ENCODE measurements around the gene GRID2. TPM values are rescaled to one million over a fixed set of nuclear protein-coding genes. Genes with fewer than 3 reads are reported as not detected.

GRID2 gene
- total RNA-seq, 4 donors from 2014 or later, result not detected

- TF ChIP-seq, protein P1, sequence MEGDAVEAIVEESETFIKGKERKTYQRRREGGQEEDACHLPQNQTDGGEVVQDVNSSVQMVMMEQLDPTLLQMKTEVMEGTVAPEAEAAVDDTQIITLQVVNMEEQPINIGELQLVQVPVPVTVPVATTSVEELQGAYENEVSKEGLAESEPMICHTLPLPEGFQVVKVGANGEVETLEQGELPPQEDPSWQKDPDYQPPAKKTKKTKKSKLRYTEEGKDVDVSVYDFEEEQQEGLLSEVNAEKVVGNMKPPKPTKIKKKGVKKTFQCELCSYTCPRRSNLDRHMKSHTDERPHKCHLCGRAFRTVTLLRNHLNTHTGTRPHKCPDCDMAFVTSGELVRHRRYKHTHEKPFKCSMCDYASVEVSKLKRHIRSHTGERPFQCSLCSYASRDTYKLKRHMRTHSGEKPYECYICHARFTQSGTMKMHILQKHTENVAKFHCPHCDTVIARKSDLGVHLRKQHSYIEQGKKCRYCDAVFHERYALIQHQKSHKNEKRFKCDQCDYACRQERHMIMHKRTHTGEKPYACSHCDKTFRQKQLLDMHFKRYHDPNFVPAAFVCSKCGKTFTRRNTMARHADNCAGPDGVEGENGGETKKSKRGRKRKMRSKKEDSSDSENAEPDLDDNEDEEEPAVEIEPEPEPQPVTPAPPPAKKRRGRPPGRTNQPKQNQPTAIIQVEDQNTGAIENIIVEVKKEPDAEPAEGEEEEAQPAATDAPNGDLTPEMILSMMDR (IDR thresholded peaks at IDR 0.05; ENCODE audit: low read depth), result no peak
These were observed 347.8 kb downstream of the GRID2 start for GRCh38 chr4:92651536-92651935.

DNA sequence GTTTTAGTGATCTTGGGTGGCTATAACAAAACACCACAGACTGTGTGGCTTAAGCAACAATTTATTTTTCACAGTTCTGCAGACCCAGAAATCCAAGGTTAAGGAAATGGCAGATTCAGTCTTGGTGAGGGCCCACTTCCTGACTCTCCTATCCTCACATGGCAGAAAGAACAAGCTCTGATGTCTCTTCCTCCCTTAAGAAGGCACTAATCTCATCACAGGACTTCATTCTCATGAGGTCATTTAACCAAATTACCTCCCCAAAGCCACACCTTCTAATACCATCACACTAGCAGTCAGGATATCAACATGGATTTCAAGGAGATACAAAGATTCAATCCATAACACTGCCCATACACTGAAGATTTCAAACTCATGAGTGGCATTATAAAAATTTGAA, 350.3 kb downstream of the GRID2 start:
- TF ChIP-seq, protein P1 (IDR thresholded peaks at IDR 0.05; ENCODE audit: low read depth), result no peak

DNA sequence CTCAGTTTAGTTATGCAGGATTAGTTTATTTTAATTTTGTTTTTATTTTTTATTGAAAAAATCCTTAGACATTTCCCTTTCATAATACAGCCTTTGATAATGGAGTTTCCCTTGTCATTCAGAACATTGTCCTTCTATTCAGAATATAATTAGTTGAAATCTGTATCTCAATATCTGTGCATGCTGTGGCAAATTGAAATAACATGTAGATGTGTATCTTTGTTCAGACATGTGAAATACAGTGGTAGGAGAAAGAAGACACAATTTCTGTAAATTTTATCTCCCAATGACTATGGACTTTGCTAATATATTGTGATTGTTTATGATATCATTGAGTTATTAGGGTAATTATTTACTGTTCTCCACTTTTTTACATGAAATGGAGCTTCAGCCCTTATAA, 353.9 kb downstream of the GRID2 start:
- TF ChIP-seq, protein P1 (IDR thresholded peaks at IDR 0.05; ENCODE audit: low read depth), result no peak

DNA sequence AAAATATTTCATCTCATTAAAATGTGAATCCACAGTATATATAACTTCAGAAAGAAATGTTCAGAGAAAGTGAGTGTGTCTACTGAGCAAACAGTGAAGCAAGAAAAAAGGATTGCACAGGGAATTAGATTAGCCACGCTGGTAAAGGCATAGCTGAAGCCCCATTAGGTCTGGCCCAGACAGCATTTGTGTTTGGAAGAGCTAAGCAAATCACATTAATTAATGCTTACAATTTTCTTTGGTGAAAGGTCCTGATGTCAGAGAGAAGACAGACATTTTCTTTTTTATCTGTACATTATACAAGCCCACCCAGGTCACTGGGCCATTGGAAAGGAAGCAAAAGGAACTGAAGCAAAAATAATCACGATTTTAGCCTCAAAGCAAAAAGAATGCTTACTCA, 354.6 kb downstream of the GRID2 start:
- TF ChIP-seq, protein P1 (IDR thresholded peaks at IDR 0.05; ENCODE audit: low read depth), result no peak

DNA sequence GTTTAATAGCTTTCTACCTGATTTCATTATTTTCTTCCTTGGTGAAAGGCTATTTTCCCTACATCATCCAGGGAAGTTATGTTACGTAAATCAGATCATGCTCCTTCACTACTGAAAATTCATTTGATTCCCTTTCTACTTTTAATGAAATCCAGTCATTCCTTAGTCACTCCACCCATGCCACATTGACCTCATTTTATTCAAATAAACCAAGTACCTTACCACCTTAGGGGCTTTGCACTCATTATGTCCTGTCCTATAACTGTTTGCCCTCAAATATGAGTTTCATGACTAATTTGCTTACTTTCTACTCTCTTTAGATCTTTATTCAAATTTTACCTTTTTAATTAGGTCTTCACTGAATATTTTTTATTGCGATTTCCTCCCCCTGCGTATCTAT, 374.0 kb downstream of the GRID2 start:
- TF ChIP-seq, protein P1 (IDR thresholded peaks at IDR 0.05; ENCODE audit: low read depth), result no peak

DNA sequence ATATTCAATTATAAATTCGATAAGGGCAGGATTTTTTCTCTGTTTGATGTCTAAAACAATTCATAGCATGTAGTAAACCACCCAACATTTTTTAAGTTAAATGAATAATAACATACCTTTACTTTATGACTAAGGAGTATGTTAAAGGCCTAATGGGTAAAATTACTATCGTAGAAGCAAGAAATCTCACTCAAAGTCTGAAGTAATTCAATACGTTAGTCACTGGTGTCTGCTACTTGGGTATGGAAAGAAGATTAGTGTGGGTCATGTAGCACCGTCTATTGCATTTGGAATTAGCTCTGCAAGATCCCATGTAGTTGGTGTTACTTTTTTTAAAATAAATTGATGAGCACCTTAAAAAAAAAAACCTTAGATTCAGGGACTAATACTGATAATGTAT, 374.5 kb downstream of the GRID2 start:
- TF ChIP-seq, protein P1 (IDR thresholded peaks at IDR 0.05; ENCODE audit: low read depth), result no peak

DNA sequence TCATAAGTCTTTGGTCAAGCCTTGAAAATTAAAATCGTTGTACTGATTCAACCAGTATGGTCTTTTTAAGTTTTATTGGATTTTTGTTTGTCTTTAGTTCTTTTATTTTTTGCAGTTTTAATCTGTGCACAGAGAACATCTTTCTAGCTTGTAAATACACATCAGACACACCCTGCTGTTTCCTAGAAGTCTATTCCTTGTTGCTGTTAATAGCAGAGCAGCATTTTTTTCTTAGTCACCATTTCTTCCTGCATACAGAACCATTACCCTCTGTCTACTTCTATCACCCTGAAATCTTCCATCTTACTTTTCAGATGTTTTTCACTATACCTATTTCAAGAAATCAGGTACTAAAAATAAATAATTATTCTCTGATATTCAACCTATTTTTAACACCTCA, 375.4 kb downstream of the GRID2 start:
- TF ChIP-seq, protein P1 (IDR thresholded peaks at IDR 0.05; ENCODE audit: low read depth), result no peak
